HAP-1 (cell line): Measurements from ENCODE around the gene MRPL49.

Source experiments
- DNase-seq, 2 experiments: peaks; one replicate each; pipeline ENCODE4 v3.0.0-alpha.2; 2016 to 2020; ENCODE audit warnings: low spot score in 2 of 2
- H3K27me3 ChIP-seq: fragments of 250-450 bp; sonication (Bioruptor Pico); 2 replicates; pipeline ENCODE4 v1.5.1; 2020; ENCODE audit warnings: low read depth, mild to moderate bottlenecking, moderate library complexity
- H3K36me3 ChIP-seq: fragments of 250-450 bp; sonication (Bioruptor Pico); replicated peaks from 2 replicates; pipeline ENCODE4 v1.5.1; 2020; ENCODE audit warnings: mild to moderate bottlenecking
- H3K4me1 ChIP-seq: fragments of 250-450 bp; sonication (Bioruptor Pico); 2 replicates; pipeline ENCODE4 v1.5.1; 2020; ENCODE audit warnings: mild to moderate bottlenecking
- H3K4me3 ChIP-seq: fragments of 250-450 bp; sonication (Bioruptor Pico); 2 replicates; pipeline ENCODE4 v1.5.1; 2020; ENCODE audit warnings: mild to moderate bottlenecking, moderate library complexity
- H3K9me3 ChIP-seq: fragments of 250-450 bp; sonication (Bioruptor Pico); 2 replicates; pipeline ENCODE4 v1.5.1; 2020; ENCODE audit warnings: mild to moderate bottlenecking, moderate library complexity
- in situ Hi-C: fragments of 300-500 bp; cut with MboI; formaldehyde crosslinking; loops from 3 replicates; pipeline ENCODE4 v1.14.3; 2020; ENCODE audit warnings: low sequenced_read_pairs, inconsistent platforms, mixed read lengths

The MRPL49 gene

GRCh38 chr11:65121865-65122696, at the start of gene MRPL49, which contains the start of gene FAU:
Gene MRPL49 (plus strand): TSS chr11:65122321. CDS start chr11:65122347, 26 bp downstream.
Gene FAU (minus strand): TSS chr11:65122134. CDS start chr11:65121813, 321 bp downstream.
- Histone ChIP-seq H3K4me3 (peak within 1 kb of the TSS; percentile 94), H3K9me3 (no peaks in the 10 kb centered on the region), H3K4me1 (peaks cover 19% of the 10 kb centered on the region), H3K27me3 (no peaks in the 10 kb centered on the region), H3K36me3 (peaks cover 72% of the 10 kb centered on the region)
- DNase-seq: peak; percentile 95 to 99
- in situ Hi-C loops: loop anchor here (25.0 kb wide), 1 partner anchor 860 kb away; the partner anchor contains the start of gene PLCB3

- Histone ChIP-seq H3K9me3 (no peaks in the 10 kb centered on the region), H3K36me3 (peaks cover 21% of the 10 kb centered on the region), H3K4me3 (no peak overlapping the region), H3K27me3 (no peaks in the 10 kb centered on the region), H3K4me1 (no peaks in the 10 kb centered on the region)
- in situ Hi-C loops: no loop called here
- no peak for DNase-seq
Measured at GRCh38 chr11:65072631-65072966, 49.5 kb upstream of the MRPL49 start.

GRCh38 chr11:65077451-65077850, 44.7 kb upstream of the MRPL49 start:
- DNase-seq: peak in 1 of 2 experiments; percentile 31
- no peaks in the 10 kb centered on the region for H3K9me3 ChIP-seq
- H3K4me3 ChIP-seq: no peak overlapping the region
- H3K36me3 ChIP-seq: peaks cover 66% of the 10 kb centered on the region
- H3K27me3 ChIP-seq: no peaks in the 10 kb centered on the region
- peaks cover under 1% of the 10 kb centered on the region; the same call in 1 of the 2 replicates for H3K4me1 ChIP-seq
- in situ Hi-C loops: no loop called here

GRCh38 chr11:65078151-65078550, 44.0 kb upstream of the MRPL49 start:
- Histone ChIP-seq H3K36me3 (peaks cover 72% of the 10 kb centered on the region), H3K9me3 (no peaks in the 10 kb centered on the region), H3K27me3 (no peaks in the 10 kb centered on the region), H3K4me1 (peaks cover 6% of the 10 kb centered on the region), H3K4me3 (no peak overlapping the region)
- in situ Hi-C loops: no loop called here
- peak in 1 of 2 experiments; percentile 76 for DNase-seq

DNA sequence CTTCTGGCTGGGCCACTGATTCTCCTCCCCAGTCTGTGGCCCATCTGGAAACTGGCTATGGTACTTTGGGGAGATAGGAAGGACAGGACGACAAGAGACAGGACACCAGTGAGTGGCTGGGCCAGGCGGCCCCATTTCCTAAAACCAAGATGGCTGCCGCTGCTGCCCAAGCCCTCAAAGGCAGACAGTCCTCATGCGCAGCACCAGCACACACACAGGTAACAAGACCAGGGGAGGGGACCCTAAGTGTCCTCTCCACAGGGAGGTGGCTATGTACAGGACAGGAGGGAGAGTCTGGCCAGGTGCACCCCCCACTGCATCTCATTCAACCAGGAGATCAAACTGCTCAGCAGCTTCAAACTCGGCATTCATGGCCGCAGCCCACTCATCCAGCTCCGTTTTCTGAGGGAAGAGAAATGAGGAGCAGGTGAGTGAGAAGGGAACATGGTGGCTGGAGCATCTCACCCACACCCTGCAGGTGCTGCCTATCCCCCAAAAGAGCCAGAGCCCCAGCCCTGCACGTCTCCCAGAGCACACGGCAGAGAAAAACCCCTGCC, 43.3 kb upstream of the MRPL49 start:
- peaks cover 6% of the 10 kb centered on the region for H3K4me1 ChIP-seq
- peaks cover 77% of the 10 kb centered on the region for H3K36me3 ChIP-seq
- no peaks in the 10 kb centered on the region for H3K9me3 ChIP-seq
- in situ Hi-C loops: no loop called here
- DNase-seq: no peak
- no peaks in the 10 kb centered on the region for H3K27me3 ChIP-seq
- H3K4me3 ChIP-seq: no peak overlapping the region

- H3K36me3 ChIP-seq: peaks cover 69% of the 10 kb centered on the region
- peak overlapping the region; percentile 98 for H3K4me3 ChIP-seq
- no peak for DNase-seq
- H3K4me1 ChIP-seq: peaks cover 6% of the 10 kb centered on the region
- no peaks in the 10 kb centered on the region for H3K9me3 ChIP-seq
- in situ Hi-C loops: no loop called here
- H3K27me3 ChIP-seq: no peaks in the 10 kb centered on the region
Measured at GRCh38 chr11:65083134-65083833, 38.8 kb upstream of the MRPL49 start.

GRCh38 chr11:65083834-65084597, 38.1 kb upstream of the MRPL49 start, which contains the start of the genes CDCA5 and ZFPL1:
Gene CDCA5 (minus strand): TSS chr11:65084040. CDS start chr11:65083978, 62 bp downstream.
Gene ZFPL1 (plus strand): TSS chr11:65084222. CDS start chr11:65084699, 477 bp downstream.
- Histone ChIP-seq H3K36me3 (peaks cover 62% of the 10 kb centered on the region), H3K9me3 (no peaks in the 10 kb centered on the region), H3K4me3 (peak within 1 kb of the TSS; percentile 98), H3K4me1 (peaks cover 6% of the 10 kb centered on the region), H3K27me3 (no peaks in the 10 kb centered on the region)
- DNase-seq: peak; percentile 94 to 96
- in situ Hi-C loops: no loop called here

DNA sequence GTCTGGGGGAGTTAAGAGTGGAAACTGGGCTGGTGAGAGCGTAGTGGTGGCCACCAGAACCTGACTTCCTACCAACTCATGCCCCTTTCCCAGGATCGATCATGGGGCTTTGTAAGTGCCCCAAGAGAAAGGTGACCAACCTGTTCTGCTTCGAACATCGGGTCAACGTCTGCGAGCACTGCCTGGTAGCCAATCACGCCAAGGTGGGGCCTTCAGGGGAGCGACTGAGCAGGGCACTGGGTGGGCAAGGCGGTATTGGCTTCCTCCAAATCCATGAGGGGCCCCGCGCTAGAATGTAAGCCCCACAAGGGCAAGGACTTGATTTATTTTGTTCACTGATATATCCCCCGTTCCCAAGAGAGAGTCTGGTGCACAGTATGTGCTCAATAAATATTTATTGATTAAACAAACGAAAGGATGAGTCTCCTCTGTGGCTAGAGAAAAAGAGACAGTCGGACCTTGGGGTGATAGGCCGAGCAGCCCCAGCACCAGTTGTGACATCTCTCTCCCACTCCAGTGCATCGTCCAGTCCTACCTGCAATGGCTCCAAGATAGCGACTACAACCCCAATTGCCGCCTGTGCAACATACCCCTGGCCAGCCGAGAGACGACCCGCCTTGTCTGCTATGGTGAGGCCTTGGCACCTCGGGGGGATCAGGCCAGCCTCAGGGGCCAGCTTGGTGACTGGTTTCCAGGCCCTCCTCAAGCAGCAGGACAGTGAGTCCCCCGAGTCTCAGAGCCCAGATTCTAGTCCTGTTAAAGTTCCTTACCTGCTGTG, 37.3 kb upstream of the MRPL49 start:
- no peak for DNase-seq
- no peaks in the 10 kb centered on the region for H3K27me3 ChIP-seq
- in situ Hi-C loops: no loop called here
- peaks cover 6% of the 10 kb centered on the region for H3K4me1 ChIP-seq
- H3K4me3 ChIP-seq: peak overlapping the region; percentile 98
- no peaks in the 10 kb centered on the region for H3K9me3 ChIP-seq
- peaks cover 54% of the 10 kb centered on the region for H3K36me3 ChIP-seq

GRCh38 chr11:65085446-65085845, 36.7 kb upstream of the MRPL49 start:
- no peaks in the 10 kb centered on the region for H3K9me3 ChIP-seq
- no peaks in the 10 kb centered on the region for H3K27me3 ChIP-seq
- peaks cover 6% of the 10 kb centered on the region for H3K4me1 ChIP-seq
- peaks cover 47% of the 10 kb centered on the region for H3K36me3 ChIP-seq
- DNase-seq: no peak
- no peak overlapping the region for H3K4me3 ChIP-seq
- in situ Hi-C loops: no loop called here

DNA sequence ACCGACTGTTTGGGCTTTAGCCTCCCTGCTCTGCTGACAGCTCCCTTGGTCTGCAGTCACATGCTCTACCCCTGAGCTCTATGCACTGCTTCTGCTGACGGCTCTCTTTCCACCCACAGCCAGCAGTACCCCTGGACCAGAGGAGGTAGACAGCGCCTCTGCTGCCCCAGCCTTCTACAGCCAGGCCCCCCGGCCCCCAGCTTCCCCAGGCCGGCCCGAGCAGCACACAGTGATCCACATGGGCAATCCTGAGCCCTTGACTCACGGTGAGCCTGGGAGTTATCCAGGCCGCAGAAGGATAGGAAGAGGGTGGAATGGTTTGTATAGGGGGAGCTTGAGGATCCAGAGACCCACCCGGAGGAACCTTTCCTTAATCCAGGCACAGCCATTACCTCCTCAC, 35.3 kb upstream of the MRPL49 start:
- no peaks in the 10 kb centered on the region for H3K27me3 ChIP-seq
- H3K9me3 ChIP-seq: no peaks in the 10 kb centered on the region
- peaks cover 34% of the 10 kb centered on the region for H3K36me3 ChIP-seq
- H3K4me3 ChIP-seq: no peak overlapping the region
- in situ Hi-C loops: no loop called here
- no peak for DNase-seq
- peaks cover 6% of the 10 kb centered on the region for H3K4me1 ChIP-seq

DNA sequence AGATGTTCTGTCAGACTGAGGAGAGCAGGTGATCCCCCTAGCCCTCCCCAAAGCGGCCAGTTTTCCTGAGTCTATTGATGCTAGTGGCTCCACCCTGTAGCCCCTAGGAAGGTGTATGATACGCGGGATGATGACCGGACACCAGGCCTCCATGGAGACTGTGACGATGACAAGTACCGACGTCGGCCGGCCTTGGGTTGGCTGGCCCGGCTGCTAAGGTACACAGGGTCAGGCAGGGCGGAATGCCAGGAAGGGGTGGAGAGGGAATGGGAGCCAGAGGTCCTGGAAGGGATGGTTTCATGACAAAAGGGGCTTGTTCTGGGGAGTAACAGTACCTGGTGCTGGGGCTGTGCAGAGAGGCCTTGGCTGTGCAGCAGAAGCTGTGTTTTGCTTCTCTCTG, 34.9 kb upstream of the MRPL49 start:
- Histone ChIP-seq H3K9me3 (no peaks in the 10 kb centered on the region), H3K36me3 (peaks cover 30% of the 10 kb centered on the region), H3K4me1 (peaks cover 6% of the 10 kb centered on the region), H3K4me3 (no peak overlapping the region), H3K27me3 (no peaks in the 10 kb centered on the region)
- in situ Hi-C loops: no loop called here
- DNase-seq: no peak

DNA sequence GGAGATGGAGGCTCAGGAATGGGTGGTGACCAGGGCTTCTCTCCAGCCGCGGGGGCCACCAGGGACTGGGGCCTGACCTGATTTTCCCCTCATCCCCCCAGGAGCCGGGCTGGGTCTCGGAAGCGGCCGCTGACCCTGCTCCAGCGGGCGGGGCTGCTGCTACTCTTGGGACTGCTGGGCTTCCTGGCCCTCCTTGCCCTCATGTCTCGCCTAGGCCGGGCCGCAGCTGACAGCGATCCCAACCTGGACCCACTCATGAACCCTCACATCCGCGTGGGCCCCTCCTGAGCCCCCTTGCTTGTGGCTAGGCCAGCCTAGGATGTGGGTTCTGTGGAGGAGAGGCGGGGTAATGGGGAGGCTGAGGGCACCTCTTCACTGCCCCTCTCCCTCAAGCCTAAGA, 34.3 kb upstream of the MRPL49 start:
- H3K36me3 ChIP-seq: peaks cover 26% of the 10 kb centered on the region
- DNase-seq: no peak
- peaks cover 2% of the 10 kb centered on the region; the same call in 1 of the 2 replicates for H3K4me1 ChIP-seq
- H3K4me3 ChIP-seq: no peak overlapping the region
- H3K27me3 ChIP-seq: no peaks in the 10 kb centered on the region
- no peaks in the 10 kb centered on the region for H3K9me3 ChIP-seq
- in situ Hi-C loops: no loop called here
